Measurements from ENCODE around the gene LAX1.
"Not testable (repeated sequence)": the region's sequence is repeated elsewhere in the genome, so short reads cannot be mapped to it uniquely, and the experiment has no call there.

The LAX1 gene

GRCh38 chr1:203765029-203765837 lies at the start of gene LAX1:
Gene LAX1, plus strand, starts transcription at chr1:203765183. Its CDS starts 383 bp downstream, at chr1:203765566.
- no peak for DNase-seq

- DNase-seq = no peak
Observed at GRCh38 chr1:203717120-203717519, 47.9 kb upstream of the LAX1 start.

DNA sequence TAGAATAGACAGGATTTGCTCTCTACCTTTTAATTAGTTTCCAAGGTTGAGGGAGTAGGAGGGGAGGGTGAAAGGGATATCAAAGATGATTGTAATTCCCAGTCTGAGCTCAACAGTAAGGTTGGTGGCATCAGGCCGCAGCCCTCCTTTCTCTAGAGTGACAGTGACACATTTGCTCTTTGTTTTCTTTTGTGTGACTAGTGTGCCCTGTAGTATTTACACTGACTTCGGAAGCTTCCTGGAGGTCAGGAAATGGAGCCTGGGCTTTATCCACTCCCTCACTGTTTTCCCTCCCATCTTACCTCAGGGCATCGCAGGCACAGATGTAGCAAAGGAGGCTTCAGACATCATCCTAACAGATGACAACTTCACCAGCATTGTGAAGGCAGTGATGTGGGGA lies 44.7 kb upstream of the LAX1 start:
- DNase-seq = no peak

GRCh38 chr1:203722909-203723308 lies 42.1 kb upstream of the LAX1 start:
- DNase-seq = no peak

GRCh38 chr1:203726417-203726867 lies 38.5 kb upstream of the LAX1 start:
- DNase-seq = no peak

GRCh38 chr1:203733009-203733863 lies 31.7 kb upstream of the LAX1 start:
- DNase-seq = no peak

GRCh38 chr1:203742436-203742835 lies 22.5 kb upstream of the LAX1 start:
- DNase-seq = no peak

DNA sequence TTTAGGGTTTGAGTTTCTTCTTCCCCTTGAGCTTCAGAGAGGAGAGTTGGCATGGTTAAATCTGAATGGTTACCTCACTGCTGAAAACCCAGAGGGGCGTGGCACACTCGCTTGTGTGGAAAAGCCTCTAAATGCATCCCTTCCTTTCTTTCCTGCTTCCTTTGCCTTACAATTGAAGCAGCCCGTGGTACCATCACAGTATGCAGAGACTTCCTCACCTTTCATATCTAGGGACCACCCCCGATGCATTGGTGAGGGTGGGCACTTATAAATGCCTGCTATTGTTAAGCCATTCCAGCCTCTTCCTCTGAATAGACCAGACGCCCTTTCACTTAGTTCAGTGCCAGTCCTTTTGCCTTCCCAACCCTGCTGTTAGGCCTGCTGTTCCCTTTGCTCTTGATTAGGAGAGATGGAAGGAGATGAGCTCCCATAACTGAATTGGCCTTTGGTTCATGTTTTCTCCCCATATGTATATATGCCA lies 21.9 kb upstream of the LAX1 start:
- no peak for DNase-seq

- DNase-seq = no peak
Observed at GRCh38 chr1:203744075-203744972, 20.7 kb upstream of the LAX1 start.

GRCh38 chr1:203746281-203746680 lies 18.7 kb upstream of the LAX1 start:
- DNase-seq = no peak

DNA sequence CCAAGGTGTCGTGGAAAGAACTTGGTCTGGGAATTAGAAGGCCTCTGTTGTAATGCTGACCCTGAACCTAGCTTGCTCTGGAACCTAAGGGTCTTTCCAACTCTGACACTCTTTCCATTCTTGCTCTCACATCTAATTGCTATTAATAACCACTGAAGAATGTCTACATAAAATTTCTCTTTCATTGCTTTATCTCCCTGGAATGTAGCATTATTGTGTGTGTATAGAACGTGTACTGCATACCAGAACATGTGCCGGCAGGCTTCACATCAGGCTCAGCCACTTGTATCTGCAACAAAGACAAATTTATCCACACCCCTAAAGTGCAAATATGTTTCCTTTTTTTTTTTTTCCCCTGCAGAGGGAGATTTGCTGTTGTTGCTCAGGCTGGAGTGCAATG lies 13.9 kb upstream of the LAX1 start:
- no peak for DNase-seq

DNA sequence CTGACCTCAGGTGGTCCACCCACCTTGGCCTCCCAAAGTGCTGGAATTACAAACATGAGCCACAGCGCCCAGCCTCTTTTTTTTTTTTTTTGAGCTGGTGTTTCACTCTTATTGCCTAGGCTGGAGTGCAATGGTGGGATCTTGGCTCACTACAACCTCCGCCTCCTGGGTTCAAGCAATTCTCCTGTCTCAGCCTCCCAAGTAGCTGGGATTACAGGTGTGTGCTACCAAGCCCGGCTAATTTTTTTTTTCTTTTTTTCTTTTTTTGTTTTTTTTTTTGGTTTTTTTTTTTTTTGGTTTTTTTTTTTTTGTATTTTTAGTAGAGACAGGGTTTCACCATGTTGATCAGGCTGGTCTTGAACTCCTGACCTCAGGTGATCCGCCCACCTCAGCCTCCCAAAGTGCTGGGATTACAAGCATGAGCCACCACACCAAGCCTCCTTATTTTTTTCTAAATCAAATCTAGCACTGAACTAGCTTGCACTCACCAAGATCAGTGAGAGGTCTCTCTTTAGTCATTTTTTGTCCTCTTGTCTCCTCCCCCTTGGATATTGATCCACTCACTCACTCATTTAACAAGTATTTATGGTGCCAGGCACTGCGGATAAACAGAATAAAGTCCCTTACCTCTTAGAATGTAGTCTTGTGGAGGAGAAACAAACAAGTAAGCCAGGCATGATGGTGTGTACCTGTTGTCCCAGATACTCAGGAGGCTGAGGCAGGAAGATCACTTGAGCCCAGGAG lies 13.2 kb upstream of the LAX1 start:
- not testable (repeated sequence) for DNase-seq

GRCh38 chr1:203754455-203754864 lies 10.5 kb upstream of the LAX1 start:
- DNase-seq = no peak

DNA sequence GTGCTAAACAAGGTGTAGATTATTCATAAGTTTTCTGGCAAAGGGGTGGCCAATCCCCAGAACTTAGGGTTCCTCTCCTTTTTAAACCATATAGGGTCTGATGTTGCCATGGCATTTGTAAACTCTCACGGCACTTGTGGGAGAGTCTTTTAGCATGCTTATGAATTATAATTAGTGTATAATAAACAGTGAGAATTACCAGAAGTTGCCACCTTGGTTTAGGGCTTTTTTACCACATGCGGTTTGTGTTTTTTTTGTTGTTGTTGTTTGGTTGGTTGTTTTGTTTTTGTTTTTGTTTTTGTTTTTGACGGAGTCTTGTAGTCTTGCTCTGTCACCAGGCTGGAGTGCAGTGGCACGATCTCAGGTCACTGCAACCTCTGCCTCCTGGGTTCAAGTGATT lies 8.9 kb upstream of the LAX1 start:
- DNase-seq = no peak

GRCh38 chr1:203758749-203759148 lies 6.2 kb upstream of the LAX1 start:
- DNase-seq = not testable (repeated sequence)

GRCh38 chr1:203760506-203760905 lies 4.5 kb upstream of the LAX1 start:
- no peak for DNase-seq

- DNase-seq = not testable (repeated sequence)
Observed at GRCh38 chr1:203761958-203762357, 3.0 kb upstream of the LAX1 start.

DNA sequence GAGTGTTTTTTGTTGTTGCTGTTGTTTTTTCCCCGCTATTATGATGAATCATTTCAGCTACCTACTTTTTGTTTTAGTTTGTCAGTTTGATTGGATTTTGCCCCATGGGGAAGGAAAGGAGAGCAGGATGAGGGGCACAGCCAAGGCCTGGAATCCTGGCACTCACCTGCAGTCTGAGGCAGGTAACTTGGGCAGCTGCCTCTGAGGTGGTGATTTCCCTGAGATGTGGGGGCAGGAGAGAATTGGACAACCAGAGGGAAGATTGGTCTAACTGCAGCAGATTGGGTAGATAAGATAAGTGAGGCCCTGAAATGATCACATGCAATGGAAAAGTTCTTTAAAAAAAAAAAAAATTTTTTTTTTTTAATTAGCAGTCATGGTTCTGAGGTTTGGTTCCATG lies 1.5 kb upstream of the LAX1 start:
- DNase-seq = no peak

DNA sequence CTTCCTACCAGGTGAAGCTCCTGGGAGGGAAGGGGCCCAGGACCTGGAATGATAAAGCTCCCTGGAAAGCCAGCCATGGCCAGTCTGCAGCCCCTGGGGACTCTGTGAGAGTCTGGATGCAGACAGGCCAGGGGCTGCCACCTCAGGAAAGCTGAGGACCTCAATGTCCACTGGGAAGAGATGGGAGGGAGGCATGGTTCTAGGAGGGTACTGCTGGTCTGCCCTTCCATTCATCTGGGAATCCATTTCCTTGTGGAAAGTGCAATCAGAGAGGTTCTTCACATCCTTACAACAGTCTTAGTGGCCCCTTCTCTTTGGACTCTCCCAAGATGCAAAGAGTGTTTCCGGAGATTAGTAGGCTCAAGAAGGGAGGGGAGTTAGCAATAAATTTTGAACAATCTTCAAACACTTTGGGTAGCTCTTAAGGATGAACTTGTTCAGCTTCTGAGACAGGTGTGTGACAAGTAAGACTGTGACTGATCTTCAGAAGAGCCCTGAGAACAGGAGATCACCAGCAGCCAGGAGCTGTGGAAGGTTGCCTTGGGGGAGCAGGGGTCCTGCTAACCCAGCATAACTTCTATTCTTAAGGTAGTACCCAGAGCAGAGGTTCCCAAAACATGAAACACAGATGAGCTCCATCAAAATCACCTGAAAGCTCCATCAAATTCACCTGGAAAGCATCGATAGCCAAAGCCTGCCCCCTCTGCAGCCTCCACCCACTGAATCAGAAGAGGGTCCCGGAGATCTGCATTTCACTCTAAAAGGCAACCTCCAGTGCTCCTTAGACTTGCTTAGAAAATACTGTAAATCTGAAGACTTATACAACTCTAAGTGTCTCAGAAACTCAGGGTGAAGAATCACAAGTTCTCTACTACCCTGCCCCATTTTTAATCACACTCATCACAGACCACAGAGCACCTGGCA lies 616 bp upstream of the LAX1 start:
- no peak for DNase-seq

GRCh38 chr1:203768256-203768655 lies 3.3 kb downstream of the LAX1 start:
- no peak for DNase-seq

Data from NCI-H1694 (cell line).